Measurements from ENCODE around the gene ZSCAN10.
"Not testable (repeated sequence)": the region's sequence is repeated elsewhere in the genome, so short reads cannot be mapped to it uniquely, and the experiment has no call there.

ZSCAN10 gene

DNA sequence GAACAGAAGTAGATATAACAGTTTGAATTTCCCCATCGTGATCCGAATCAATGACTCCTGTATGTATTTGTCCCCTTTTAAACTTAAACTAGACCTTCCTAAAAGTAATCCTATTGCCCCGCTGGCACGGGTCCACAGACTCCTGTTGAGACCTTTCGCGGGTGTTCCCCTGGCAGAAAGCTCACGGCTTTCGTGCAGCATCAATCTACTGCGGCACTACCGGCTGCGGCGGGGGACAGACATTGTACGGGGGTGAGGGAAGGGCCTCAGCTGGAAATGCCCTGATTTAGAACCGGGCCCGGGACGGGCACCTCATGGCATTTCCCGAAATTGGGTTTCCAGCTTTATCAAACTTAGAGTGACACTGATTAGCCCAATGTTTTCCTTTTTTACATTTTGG, 19.1 kb downstream of the ZSCAN10 start:
- no peak for DNase-seq (ENCODE audit: low spot score)
- no peak for TF ChIP-seq CTCF (IDR thresholded peaks at IDR 0.05; ENCODE audit: extremely low read depth, missing control alignments)

DNA sequence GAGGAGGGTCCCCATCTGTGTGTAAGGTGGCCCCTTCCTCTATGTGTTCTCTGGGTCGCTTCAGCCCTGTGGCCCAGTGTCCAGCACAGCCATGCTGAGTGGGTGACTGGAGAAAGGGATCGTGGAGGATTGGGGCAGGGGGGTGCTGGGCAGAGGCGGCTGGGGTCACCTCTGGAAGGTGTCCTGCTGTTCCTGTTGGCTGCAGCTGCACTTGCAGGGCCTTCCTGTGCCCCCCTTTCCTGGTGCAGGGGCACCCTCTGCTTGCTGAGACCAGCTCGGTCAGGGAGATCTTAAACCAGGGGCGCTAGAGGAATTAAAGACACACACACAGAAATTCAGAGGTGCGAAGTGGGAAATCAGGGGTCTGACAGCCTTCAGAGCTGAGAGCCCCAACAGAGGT, 22.5 kb downstream of the ZSCAN10 start:
- no peak for TF ChIP-seq CTCF (IDR thresholded peaks at IDR 0.05; ENCODE audit: extremely low read depth, missing control alignments)
- no peak for DNase-seq (ENCODE audit: low spot score)

DNA sequence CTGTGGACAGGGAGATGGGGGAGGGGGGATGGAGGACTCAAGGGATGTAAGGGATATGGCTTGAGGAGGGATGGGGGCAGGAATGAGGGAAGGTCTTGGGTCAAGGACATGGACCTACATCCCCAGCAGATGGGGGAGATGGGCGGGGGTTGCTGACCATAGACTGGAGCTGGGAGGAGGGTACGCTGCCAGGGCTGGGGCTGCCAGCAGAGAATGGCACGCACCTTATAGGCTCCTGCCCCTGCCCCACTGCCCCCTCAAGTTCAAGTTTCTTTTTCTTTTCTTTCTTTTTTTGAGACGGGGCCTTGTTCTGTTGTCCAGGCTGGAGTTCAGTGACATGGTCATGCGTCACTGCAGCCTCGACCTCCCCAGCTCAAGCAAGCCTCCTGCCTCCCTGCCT, 23.1 kb downstream of the ZSCAN10 start:
- not testable (repeated sequence) for DNase-seq (ENCODE audit: low spot score)

DNA sequence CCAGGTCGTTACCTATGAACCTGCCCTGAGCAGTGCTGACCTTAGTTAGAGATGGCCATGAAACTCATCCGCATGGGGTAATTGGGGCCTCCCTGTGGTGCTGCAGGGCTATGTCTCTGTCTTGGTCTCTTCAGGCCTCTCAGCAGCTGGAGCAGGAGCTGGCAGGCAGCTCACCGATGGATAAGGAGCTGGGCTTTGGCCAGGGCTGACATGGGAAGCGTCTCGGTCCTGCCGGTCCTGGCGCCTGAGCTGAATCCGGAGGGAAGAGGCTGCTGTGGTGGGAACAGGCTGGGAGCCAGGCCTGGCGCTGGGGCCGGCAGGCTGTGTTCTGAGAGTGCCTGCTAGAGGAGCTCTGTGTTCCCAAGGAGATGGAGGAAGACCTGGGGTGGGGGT, 23.6 kb downstream of the ZSCAN10 start:
- no peak for TF ChIP-seq CTCF (IDR thresholded peaks at IDR 0.05; ENCODE audit: extremely low read depth, missing control alignments)
- DNase-seq (ENCODE audit: low spot score), result no peak

DNA sequence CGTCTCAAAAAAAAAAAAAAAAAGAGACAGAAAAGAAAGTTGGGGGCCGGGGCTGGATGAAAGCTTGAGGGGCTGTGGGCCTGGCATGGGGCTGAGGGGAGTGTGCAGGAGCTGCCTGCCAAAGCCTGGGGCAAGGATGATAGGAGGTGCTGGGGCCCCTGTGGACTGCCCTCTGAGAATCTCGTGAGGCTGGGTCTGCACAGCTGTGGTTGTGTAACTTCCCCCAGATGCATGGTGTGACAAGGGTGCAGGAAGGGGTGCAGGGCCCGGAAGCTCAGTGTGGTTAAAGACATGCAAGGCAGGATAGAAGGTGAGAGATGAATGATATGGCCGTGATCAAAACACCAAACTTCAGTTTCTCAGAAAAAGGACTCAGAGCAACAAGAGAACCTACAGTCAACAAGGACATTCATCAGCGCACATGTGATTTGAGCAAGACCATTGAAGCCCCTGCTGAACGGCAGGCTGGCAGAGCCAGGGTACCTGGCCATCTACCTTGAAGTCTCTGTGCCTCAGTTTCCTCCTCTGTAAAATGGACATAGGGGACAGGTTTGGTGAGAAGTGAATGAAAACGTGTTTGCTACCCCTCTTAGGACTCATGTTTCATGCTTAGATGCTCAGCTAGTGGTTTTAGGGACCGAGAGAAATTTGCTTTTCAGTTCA, 24.1 kb downstream of the ZSCAN10 start:
- no peak for TF ChIP-seq CTCF (IDR thresholded peaks at IDR 0.05; ENCODE audit: extremely low read depth, missing control alignments)

GRCh38 chr16:3073448-3073847, 25.6 kb downstream of the ZSCAN10 start:
- DNase-seq (ENCODE audit: low spot score), result no peak
- TF ChIP-seq CTCF (IDR thresholded peaks at IDR 0.05; ENCODE audit: extremely low read depth, missing control alignments), result no peak

More for the DNA sequence above, 24.1 kb downstream of the ZSCAN10 start:
- peak; percentile 69 for DNase-seq (ENCODE audit: low spot score)

GRCh38 chr16:3072576-3073263, 26.4 kb downstream of the ZSCAN10 start:
- not testable (repeated sequence) for DNase-seq (ENCODE audit: low spot score)

GRCh38 chr16:3072148-3072547, 26.9 kb downstream of the ZSCAN10 start:
- DNase-seq (ENCODE audit: low spot score), result not testable (repeated sequence)

DNA sequence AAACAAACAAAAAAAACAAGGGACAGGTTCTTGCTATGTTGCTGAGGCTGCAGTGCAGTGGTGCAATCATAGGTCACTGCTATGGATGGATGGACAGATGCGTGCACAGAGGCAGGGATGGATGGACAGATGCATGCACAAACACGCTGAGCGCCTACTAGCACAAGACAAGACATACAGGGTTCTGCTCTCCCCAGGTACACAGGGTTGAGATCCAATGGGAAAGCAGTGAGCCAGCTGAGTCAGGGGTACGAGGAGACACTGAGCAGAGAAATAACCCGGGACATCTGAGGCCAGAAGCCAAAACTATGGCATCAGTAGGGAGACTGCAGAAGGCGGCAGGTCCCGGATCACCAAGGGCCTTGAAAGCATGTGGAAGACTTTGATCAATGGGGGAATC, 27.4 kb downstream of the ZSCAN10 start:
- no peak for DNase-seq (ENCODE audit: low spot score)
- no peak for TF ChIP-seq CTCF (IDR thresholded peaks at IDR 0.05; ENCODE audit: extremely low read depth, missing control alignments)
